ENCODE results near the gene RAPGEF4.

- TF ChIP-seq POLR2AphosphoS5 (IDR thresholded peaks at IDR 0.05; ENCODE audit: borderline replicate concordance, low read depth, low read length) (no peak), EZH2 (IDR thresholded peaks at IDR 0.05) (no peak), FOXP2 (optimal IDR thresholded peaks at IDR 0.05; ENCODE audit: control extremely low read depth, extremely low read length, insufficient read depth) (no peak)
Observed at GRCh38 chr2:172964511-172965139, 229.0 kb downstream of the RAPGEF4 start.

Measured in SK-N-MC (cell line).